ENCODE measurements around the gene RAD54L.
"Not testable (repeated sequence)": the region's sequence is repeated elsewhere in the genome, so short reads cannot be mapped to it uniquely, and the experiment has no call there.

RAD54L gene

DNA sequence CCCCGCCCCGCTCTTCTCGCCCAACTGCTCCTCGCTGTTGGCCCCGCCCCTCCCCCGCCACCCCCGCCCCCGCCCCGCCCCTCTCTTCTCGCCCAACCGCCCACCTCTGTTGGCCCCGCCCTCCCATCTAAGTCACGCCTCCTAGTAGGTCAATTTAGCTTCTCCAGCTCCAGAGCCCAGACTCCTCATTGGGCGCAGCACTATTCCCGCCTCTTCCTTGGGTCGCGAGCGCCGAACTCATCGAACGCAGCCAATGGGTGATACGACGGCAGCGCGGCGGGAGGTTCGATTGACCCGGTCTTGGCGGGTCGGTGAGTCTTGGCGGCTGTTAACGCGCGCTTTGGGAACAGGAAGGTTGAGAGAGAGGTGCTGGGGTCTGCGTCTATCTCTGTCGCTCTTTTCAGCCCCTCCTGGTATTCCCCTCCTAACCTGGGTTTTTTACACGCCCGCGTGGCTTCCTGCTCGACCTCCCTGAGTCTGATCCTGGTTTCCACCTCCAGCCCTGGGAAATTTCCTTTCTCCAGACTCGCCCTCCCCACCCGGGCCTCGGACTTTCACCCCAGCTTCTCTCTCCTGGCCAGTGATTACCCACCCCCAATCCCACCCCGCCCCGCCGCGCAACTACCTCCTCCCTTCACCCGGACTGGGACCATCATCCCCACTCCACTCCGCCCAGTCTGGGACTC is at the start of gene RAD54L:
Gene RAD54L (plus strand): TSS at position 328 of the 686 bp plus-strand sequence. CDS start 643 bp downstream, outside the sequence.
- peak; percentile 90 for DNase-seq (ENCODE audit: low read depth)

DNA sequence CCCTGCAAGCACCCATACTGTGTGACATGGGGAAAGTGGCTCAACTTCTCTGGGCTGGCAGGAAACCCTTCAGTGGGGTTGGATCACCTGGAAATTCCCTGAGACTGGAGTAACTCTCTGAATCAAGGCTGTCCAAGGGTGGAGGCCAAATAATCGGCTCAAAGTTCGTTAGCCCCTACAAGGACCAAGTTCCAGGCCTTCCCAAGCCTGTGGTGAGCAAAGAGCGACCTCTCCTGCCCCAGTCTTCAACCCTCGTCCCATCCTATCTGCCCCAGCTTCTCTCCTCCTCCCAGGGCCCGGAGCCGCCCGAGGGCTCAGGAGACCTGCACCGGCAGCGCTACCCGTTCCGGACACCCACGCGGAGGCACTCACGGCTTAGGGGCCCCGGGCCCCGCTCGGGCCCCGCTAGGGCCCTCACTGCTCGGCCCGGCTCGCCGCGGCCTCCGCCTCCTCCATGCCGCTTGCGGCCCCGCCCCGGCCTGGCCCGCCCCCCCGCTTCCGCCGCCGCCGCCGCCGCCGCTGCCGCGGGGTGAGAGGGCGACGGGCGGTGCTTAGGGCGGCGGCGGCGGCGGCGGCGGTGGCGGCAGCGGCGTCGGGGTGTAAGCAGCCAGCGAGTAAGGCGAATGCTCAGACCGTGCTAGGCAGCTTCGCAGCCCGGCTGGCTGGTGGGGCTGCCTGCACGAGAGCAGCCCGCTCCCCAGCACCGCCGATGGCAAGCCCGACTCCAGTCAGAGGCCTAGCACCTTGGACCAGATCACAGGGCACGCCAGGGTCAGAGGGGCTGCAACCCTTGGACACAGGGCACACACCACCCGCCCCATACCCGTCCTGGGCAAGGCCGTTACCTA is 49.4 kb upstream of the RAD54L start, which contains the start of gene POMGNT1:
Gene POMGNT1 (minus strand): TSS at position 471 of the 848 bp plus-strand sequence. CDS start 613 bp downstream, outside the sequence.
- no peak for DNase-seq (ENCODE audit: low read depth)

DNA sequence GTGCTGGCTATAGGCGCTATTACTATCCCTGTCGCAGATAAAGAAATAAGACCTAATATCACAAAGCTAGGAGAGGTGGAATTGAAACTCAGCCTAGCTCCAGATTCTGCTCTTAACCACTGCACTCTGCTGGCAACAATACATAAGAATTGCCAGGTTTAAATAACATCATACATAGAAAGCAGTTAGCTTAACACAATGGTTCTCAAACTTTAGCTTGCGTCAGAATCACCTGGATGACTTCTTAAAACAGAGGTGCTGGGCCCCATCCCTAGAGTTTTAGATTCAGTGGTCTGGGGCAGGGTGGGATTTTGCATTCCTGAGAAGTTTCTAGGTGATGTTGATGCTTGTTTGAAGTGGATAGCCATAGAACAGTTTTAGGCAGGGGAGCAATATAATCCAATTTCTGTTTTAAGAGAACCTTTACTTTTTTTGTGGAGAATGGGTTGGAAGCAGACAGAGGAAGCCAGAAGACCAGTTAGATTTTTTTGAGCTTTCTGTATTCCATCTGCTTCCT is 48.3 kb upstream of the RAD54L start:
- DNase-seq (ENCODE audit: low read depth): no peak

DNA sequence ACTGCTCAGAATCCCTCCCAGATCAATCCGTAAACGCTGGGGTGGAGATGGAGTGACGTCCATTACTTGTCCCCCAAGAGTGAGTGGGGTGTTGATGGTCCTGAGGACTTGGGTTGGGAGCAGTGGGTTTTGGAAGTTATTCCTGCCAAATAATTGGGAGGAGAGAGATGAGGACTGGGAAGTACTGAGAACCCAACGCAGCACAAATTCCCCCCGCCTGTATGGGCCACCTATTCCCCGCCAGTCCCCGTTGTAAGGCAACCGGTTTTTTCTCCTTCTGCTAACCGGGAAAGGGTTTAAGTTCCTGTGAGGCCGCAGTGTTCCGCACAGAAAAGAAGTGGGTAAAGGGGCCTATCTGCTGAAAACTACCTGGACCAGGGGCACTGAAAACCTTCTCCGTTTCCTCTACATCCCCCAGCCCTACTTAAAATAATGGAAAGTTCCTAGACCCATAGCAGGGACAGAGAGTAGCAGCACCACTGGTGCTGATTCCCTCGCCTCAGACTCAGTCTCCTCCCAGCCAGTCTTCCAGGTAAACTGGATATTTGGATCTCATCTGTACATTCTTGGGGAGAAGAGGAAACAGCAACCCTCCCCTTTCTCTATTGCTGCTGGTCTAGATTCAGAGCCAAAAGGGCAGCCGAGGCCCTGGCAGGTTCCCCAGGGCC is 43.7 kb upstream of the RAD54L start:
- no peak for DNase-seq (ENCODE audit: low read depth)

DNA sequence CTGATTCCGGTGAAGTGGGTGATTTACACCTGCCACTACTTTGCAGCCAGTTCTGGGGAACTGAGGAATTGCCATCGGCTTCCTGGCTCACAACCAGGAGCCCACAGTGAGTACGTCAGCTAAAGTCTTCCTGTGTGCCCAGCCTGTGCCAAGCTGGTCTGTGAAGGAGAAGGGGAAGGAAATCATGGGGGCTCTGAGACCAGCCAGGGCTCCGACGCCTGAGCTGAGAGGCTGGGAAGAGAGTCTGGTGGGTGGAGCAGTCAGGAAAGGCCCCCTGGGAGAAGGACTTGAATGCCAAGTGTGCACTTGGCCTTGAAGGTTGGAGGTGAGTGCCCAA is 43.2 kb upstream of the RAD54L start:
- no peak for DNase-seq (ENCODE audit: low read depth)

DNA sequence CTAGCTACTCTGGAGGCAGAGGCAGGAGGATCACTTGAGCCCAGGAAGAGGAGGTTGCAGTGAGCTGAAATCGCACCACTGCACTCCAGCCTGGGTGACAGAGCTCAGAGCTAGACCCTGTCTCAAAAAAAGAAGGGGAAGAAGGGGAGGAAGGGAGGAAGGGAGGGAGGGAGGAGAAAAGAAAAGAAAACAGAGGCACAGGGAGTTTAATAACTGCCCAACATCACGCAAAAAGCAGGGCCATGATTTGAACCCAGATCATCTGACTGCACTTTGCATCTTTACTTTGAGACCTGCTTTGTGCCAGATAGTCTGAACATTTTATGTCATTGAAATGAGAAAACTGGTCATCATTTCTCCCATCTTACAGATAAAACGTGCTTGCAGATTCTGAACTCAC is 42.4 kb upstream of the RAD54L start:
- DNase-seq (ENCODE audit: low read depth): no peak

DNA sequence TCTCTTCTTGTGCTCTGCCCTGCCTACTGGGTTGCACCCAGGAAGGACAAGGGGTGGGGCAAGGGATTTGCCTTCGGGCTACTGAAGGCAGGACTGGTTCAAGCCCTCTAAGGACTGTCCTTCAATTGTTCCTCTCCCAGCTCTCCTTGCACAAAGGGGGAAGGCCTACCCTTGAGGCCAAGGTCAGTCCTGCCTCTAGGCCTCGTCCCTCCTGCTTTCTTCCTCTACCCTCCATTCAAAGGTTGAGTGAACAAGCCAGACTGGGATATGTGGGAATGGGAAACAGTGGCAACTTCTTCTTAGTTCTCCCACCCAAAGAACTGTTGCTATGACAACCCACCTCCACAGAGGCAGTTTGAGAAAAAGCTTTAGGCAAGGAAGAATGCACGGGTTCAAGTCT is 41.8 kb upstream of the RAD54L start:
- no peak for DNase-seq (ENCODE audit: low read depth)

DNA sequence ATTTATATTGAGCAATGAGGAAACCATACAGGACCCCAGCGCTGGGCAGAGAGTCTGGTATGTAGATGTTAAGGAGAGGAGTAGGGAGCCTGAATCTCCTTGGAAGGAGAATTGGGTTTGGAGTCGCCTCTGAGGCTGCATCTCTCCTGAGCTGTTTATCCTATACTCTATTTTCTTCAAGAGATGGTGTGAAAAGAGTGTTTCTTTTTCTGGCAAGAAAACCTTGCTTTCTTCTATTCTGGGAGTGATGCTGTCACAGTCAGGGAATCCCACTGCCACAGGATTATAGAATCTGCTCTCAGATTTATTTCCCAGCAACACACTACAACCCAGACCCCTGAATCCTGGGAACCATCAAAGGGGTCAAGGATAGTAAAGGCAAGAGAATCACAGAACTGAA is 41.2 kb upstream of the RAD54L start:
- DNase-seq (ENCODE audit: low read depth): no peak

DNA sequence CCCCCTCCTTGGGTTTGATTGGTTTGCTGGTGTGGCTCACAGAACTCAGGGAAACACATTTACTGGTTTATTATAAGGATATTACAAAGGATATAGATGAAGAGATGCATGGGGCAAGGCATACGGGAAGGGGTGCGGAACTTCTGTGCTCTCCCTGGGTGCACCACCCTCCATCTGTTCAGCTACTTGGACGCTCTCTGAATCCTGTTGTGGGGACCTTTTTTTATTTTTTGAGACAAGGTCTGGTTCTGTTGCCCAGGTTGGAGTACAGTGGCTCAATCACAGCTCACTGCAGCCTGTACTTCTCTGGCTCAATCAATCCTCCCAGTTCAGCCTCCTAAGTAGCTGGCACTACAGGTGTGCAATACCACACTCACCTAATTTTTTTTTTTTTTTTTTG is 37.0 kb upstream of the RAD54L start:
- no peak for DNase-seq (ENCODE audit: low read depth)

DNA sequence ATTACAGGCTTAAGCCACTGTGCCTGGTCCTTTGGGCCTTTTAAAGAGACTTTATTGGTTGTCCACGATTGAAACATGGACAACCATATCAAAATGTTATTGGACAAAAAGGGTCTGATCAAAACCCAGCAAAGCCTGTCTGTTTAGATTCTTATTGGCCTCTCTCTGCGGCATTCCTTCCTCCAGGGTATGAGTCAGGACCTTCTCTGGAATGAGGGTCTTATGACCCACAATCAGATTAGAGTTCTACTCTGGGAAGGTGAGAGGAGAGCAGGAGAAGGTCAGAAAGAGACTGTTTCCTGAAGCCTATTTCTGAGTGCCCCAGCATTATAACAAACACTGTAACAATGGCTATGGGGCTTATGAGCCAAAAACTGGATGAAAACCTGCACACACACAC is 36.5 kb upstream of the RAD54L start:
- no peak for DNase-seq (ENCODE audit: low read depth)

DNA sequence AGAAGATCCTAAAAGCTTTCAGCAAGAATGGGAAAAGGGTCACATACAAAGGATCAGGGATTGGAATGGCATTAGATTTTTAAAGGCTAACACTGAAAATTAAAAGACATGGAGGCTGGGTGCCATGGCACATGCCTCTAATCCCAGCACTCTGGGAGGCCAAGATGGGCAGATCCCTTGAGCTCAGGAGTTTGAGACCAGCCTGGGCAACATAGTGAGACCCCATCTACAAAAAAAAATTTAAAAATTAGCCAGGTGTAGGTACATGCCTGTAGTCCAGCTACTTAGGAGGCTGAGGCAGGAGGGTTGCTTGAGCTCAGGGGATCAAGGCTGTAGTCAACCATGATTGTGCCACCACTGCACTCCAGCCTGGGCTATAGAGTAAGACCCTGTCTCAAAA is 32.1 kb upstream of the RAD54L start:
- DNase-seq (ENCODE audit: low read depth): no peak

DNA sequence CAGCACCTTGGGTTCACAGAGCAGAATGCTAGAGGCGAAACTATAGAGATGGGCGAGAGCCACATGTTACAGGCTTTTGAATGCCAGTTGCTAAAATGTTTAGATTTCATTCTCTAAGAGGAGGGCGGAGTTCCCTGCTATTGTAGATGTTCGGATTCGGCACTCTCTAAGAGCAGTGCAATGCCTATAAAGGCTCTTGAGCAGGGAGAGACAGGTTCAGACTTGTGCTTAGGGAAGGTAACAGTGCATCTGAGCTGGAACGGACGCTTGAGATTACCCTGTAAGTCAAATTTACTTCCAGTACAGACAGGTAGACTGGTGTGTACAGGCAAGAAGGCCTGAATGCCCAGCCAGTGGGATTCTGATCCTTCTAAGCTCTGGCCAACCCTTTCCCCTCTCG is 29.1 kb upstream of the RAD54L start:
- no peak for DNase-seq (ENCODE audit: low read depth)

DNA sequence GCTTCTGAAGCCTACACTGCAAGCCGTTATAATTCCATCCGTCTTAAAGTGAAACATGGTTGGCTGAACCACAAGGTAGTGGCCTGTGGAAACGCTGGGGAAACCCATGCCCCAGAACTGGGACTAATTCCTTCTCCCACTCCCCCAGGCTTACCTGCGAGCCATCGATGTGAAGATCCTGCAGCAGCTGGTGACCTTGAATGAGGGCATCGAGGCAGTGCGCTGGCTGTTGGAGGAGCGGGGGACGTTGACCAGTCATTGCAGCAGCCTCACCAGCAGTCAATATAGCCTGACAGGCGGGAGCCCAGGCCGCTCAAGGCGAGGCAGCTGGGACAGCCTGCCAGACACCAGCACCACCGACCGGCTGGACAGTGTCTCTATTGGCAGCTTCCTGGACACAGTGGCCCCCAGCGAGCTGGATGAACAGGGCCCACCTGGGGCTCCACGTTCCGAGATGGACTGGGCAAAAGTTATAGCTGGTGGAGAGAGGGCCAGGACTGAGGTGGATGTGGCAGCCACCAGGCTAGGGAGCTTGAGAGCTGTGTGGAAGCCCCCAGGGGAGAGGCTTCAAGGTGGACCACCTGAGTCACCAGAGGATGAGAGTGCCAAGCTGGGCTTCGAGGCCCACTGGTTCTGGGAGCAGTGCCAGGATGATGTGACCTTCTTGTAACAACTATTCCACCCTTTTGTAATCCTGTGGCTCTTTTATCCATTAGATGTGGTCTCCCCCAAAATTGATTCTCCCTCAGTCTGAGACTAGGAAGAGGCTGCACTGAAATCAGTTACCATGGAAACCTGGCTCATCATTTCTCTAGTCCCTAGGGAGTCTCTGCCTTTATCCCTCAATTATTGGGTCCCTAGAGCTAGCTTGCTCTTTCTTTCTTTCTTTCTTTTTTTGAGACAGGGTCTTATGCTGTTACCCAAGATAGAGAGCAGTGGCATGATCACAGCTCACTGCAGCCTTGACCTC is 27.7 kb upstream of the RAD54L start:
- DNase-seq (ENCODE audit: low read depth): no peak

DNA sequence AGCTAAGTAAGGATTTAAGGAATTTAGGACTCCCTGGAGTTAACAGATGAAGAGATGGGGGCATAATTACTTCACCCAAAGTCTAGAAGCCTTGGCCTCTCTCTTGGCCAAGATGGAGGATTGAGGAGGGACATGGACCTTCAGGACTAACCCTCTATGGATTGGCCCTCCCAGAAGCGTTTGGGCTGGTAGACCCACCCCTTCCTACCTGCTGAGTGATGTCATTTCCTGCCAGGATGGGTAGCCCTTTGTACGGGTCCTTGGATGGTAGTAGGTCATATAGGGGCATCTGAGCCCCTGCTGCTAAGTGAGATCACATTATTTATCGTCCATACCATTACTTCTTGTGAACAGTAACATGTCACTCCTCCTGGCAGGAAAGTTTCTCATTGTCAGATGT is 26.8 kb upstream of the RAD54L start:
- DNase-seq (ENCODE audit: low read depth): no peak

DNA sequence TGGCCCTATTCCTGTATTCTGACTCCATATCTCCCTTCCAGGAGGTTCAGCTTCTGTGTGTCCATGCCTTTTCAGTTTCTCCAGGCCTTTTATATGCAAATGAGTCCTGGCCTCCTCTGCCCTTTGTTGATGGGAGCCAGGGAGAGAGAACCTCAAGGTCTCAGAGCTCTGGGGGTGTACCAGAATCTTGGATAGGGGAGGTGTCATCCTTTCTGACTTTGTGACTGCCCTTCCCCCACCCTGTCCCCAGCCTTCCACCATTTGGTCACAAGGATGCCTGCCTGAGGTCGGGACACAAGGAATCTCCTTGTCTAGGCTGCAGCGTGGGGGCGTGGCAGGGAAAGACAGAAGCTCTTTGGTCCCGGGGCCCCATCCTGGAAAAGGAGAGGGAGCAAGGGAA is 25.8 kb upstream of the RAD54L start:
- no peak for DNase-seq (ENCODE audit: low read depth)

DNA sequence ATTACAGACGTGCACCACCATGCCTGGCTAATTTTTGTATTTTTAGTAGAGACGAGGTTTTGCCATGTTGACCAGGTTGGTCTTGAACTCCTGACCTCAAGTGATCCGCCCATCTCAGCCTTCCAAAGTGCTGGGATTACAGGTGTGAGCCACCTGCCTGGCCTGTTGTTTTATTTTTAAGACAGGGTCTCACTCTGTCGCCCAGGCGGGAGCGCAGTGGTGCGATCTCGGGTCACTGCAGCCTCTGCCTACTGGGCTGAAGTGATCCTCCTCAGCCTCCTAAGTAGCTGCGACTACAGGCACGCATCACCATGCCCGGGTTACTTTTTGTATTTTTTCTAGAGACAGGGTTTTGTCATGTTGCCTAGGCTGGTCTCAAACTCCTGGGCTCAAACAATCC is 24.5 kb upstream of the RAD54L start:
- not testable (repeated sequence) for DNase-seq (ENCODE audit: low read depth)

DNA sequence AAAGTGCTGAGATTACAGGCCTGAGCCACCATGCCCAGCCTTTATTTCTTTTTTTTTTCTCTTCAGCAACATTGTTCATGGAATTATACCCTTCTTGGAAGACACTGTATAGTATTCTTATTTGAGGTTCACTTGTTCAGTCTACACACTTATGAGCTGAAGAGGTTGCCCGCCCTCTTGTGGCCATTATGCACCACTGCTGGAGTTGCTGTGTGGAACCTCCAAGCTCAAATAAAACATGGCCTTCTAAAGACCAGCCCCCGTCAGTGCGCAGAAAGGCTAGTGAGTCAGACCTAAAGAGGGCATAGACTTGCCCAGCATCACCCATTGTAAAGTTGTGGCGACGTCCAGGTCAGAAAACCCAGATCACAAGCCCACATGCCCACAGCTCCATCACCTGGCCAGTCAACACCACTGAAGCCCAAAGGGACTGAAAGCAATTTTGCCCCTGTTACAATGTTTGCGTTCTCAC is 24.1 kb upstream of the RAD54L start:
- DNase-seq (ENCODE audit: low read depth): peak; percentile 45

DNA sequence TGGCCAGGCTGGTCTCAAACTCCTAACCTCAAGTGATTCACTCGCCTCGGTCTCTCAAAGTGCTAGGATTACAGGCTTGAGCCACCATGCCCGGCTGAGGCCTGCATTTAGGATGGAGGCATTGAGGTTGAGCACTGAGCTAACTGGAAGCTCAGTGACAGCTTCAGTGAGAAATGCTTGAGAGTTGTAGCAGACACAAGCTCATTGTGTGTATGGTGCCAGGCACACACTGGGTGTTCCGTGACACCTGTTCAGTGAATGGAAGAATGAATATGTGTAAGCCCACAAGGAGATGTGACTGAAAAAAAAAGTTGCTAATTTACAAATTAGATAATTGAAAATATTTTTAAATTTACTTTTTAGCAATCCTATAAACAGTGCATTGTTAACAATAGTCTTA is 22.6 kb upstream of the RAD54L start:
- no peak for DNase-seq (ENCODE audit: low read depth)

DNA sequence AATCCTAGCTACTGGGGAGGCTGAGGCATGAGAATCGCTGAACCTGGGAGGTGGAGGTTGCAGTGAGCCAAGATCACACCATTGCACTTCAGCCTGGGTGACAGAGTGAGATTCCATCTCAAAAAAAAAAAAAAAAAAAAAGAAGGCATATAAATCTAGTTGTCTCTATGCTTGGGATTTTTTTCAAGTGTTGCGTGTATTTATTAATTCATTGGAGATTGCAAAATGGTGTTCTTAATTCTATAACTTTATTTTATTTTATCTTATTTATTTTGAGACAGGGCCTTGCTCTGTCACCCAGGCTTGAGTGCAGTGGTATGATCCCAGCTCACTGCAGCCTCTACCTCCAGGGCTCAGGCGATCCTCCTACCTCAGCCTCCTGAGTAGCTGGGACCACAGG is 16.3 kb upstream of the RAD54L start:
- not testable (repeated sequence) for DNase-seq (ENCODE audit: low read depth)

DNA sequence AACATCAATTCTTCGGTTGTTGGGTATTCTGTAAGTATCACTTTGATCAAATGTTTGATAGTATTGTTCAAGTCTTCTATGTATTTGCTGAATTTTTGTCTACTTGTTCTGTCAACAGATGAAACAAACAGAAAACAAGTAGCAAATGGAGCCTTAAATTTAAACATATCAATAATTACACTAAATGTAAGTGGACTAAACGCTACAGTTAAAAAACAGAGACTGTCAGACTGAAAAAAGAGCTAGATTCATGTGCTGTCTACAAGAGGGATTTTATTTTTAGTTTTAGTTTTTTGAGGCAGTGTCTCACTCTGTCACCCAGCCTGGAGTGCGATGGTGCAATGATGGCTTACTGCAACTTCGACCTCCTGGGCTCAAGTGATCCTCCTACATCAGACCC is 10.7 kb upstream of the RAD54L start:
- DNase-seq (ENCODE audit: low read depth): no peak

DNA sequence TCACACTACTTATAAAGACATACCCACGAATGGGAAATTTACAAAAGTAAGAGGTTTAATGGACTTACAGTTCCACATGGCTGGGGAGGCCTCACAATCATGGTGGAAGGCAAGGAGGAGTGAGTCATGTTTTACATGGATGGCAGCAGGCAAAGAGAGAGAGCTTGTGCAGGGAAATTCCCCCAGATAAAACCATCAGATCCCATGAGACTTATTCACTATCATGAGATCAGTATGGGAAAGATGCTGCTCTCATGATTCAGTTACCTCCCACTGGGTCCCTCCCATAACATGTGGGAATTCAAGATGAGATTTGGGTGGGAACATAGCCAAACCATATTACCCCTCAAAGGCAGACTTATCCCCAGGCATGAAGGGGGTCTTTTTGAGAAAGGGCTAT is 8.7 kb upstream of the RAD54L start:
- DNase-seq (ENCODE audit: low read depth): peak; percentile 12

Data from GM04503 (cell line).